Chondrocyte (in vitro differentiated cells): Measurements from ENCODE around the gene CCNL2. TPM values are rescaled to one million over a fixed set of nuclear protein-coding genes. Genes with fewer than 3 reads are reported as not detected.

Experiments used
- DNase-seq: peaks from one replicate; pipeline ENCODE4 v3.0.0; 2021; ENCODE audit warnings: mixed read lengths, low spot score
- H3K27ac Mint-ChIP-seq: one replicate; pipeline ENCODE4 v1.8.0; 2021; ENCODE audit warnings: mild to moderate bottlenecking, moderate library complexity, mixed read lengths; ENCODE audit not compliant: unreplicated experiment
- H3K27me3 Mint-ChIP-seq: 2 replicates; pipeline ENCODE4 v1.8.0; 2021; ENCODE audit warnings: low read depth, mixed read lengths
- H3K36me3 Mint-ChIP-seq: 2 replicates; pipeline ENCODE4 v1.8.0; 2021; ENCODE audit warnings: low read depth, mixed read lengths
- H3K4me1 Mint-ChIP-seq: 2 replicates; pipeline ENCODE4 v1.8.0; 2021; ENCODE audit warnings: low read depth, mild to moderate bottlenecking, mixed read lengths
- H3K4me3 Mint-ChIP-seq: one replicate; pipeline ENCODE4 v1.8.0; 2021; ENCODE audit warnings: mild to moderate bottlenecking, moderate library complexity, mixed read lengths; ENCODE audit not compliant: unreplicated experiment
- H3K9me3 Mint-ChIP-seq: 2 replicates; pipeline ENCODE4 v1.8.0; 2021; ENCODE audit warnings: low read depth, mixed read lengths
- microRNA-seq: library from miRNA; unstranded; fragments of <30 nt; microRNA quantifications from one replicate; pipeline ENCODE4 v1.2.0, GENCODE V29; 2020; ENCODE audit warnings: borderline number of aligned reads
- total RNA-seq: library from RNA; stranded (reverse); gene quantifications from 3 replicates; pipeline ENCODE4 v1.2.1, GENCODE V29; 2021
- TF ChIP-seq, protein P1 (sequence below): fragments of 200-600 bp; sonication (generic); IDR thresholded peaks from 2 replicates; pipeline ENCODE4 v1.5.0; 2021; ENCODE audit warnings: antibody characterized with exemption, mild to moderate bottlenecking, moderate library complexity

The CCNL2 gene
- total RNA-seq, 1 donor from 2014 or later, result 161 TPM

DNA sequence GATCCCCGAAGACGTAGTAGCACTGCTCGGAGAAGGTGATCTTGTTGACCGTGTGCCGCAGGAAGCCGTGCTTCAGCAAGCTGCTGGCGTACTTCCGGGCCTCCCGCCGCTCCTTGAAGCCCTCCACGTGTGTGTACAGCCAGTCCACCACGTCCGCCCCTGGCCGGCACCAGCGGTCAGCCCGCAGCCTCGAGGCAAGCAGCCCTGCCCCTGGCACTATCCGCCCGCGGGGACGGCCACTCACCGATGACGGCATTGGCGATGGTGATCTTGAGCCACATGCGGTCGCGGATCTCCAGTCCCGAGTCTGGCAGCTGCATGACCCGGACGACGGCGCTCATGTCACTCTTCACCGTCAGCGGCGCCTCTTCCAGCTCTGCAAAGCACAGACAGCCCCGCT is 60.9 kb downstream of the CCNL2 start:
- Mint-ChIP-seq H3K9me3 (no peaks in the 10 kb centered on the region), H3K4me3 (no peak overlapping the region), H3K27me3 (no peaks in the 10 kb centered on the region), H3K36me3 (peaks cover 3% of the 10 kb centered on the region), H3K27ac (no peak overlapping the region), H3K4me1 (no peaks in the 10 kb centered on the region)
- no peak for DNase-seq
- TF ChIP-seq, protein P1, sequence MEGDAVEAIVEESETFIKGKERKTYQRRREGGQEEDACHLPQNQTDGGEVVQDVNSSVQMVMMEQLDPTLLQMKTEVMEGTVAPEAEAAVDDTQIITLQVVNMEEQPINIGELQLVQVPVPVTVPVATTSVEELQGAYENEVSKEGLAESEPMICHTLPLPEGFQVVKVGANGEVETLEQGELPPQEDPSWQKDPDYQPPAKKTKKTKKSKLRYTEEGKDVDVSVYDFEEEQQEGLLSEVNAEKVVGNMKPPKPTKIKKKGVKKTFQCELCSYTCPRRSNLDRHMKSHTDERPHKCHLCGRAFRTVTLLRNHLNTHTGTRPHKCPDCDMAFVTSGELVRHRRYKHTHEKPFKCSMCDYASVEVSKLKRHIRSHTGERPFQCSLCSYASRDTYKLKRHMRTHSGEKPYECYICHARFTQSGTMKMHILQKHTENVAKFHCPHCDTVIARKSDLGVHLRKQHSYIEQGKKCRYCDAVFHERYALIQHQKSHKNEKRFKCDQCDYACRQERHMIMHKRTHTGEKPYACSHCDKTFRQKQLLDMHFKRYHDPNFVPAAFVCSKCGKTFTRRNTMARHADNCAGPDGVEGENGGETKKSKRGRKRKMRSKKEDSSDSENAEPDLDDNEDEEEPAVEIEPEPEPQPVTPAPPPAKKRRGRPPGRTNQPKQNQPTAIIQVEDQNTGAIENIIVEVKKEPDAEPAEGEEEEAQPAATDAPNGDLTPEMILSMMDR, result no peak

DNA sequence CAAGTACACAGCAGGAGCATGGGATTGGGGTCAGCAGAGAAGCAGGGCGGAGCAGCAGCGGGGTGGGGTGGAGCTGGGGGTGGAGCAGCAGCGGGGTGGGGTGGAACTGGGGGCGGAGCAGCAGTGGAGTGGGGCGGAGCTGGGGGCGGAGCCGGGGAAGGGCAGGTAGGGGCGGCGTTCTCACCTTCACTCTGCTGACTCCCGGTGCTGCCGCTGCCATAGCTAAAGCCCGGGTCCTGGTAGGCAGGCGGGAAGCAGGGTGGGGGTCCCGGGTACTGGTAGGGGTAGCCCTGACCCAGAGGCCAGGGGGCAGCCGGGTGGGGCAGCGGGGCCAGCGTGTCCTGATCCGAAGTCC is 61.4 kb downstream of the CCNL2 start:
- TF ChIP-seq, protein P1, result no peak
- Mint-ChIP-seq H3K9me3 (no peaks in the 10 kb centered on the region), H3K27me3 (no peaks in the 10 kb centered on the region), H3K4me1 (no peaks in the 10 kb centered on the region), H3K4me3 (no peak overlapping the region), H3K36me3 (peaks cover 3% of the 10 kb centered on the region), H3K27ac (no peak overlapping the region)
- no peak for DNase-seq

DNA sequence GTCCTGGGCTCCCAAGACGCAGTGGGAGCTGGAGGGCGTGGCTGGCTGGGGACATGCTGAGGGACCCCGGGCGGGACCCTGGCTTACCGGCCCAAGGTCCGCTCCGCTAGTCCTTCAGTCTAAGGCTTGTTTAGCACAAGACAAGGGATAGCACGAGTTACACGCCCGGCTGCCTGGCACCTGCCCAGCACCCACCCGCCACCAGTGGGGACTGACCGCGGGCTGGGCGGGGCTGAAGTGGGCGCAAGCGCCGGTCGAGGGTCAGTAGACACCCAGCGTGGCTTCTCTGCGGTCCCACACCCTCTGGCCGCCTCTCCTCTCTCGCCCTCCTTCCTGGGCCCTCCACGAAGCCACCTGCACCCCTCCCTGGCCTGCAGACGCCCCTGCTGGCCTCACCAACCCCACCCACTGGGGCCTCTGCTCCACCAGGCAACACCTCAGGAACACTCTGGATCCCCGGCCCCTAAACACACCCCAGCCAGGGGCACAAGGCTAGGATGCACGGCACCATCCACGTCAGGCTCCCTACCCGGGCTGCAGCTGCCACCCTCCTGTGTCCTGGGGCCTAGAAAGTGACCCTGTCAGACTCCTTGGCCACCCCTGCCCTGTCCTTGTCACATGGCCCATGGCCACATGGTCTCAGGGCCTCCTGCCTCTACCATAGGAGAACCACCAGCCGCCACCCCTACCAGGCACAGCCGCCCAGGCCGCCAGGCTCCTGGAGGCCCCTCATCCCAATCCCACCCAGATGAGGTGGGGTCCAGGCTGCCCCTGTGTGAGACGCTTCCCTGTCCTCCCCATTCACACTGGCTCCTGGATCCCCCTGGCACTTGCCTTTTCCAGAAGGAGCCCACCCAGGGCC is 62.0 kb downstream of the CCNL2 start:
- TF ChIP-seq, protein P1, result no peak
- Mint-ChIP-seq H3K4me1 (no peaks in the 10 kb centered on the region), H3K27ac (no peak overlapping the region), H3K4me3 (no peak overlapping the region), H3K36me3 (peaks cover 3% of the 10 kb centered on the region), H3K9me3 (no peaks in the 10 kb centered on the region), H3K27me3 (no peaks in the 10 kb centered on the region)
- DNase-seq, result no peak

DNA sequence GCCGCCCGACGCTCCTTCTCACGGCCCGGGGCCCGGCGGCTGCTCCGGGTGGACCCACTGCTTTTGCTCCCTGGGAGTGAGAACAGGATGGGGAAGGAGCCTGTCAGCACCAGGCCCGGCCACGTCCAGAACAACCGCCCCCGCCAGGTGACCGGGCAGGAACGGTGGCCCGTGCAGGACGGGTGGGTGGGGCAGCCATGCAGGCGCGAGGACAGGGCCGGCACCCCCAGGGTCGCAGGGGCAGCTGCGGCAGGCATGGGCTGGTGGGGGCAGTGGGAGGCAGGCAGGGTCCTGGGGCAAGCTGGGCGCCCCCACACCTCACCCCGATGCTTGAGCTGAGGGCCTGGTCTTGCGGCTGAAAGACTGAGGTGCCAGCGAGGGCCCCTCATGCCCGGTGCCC is 62.7 kb downstream of the CCNL2 start:
- no peak overlapping the region for H3K4me3 Mint-ChIP-seq
- no peaks in the 10 kb centered on the region for H3K27me3 Mint-ChIP-seq
- DNase-seq, result no peak
- peaks cover 3% of the 10 kb centered on the region for H3K36me3 Mint-ChIP-seq
- TF ChIP-seq, protein P1, result no peak
- H3K4me1 Mint-ChIP-seq, result no peaks in the 10 kb centered on the region
- H3K9me3 Mint-ChIP-seq, result no peaks in the 10 kb centered on the region
- H3K27ac Mint-ChIP-seq, result no peak overlapping the region

DNA sequence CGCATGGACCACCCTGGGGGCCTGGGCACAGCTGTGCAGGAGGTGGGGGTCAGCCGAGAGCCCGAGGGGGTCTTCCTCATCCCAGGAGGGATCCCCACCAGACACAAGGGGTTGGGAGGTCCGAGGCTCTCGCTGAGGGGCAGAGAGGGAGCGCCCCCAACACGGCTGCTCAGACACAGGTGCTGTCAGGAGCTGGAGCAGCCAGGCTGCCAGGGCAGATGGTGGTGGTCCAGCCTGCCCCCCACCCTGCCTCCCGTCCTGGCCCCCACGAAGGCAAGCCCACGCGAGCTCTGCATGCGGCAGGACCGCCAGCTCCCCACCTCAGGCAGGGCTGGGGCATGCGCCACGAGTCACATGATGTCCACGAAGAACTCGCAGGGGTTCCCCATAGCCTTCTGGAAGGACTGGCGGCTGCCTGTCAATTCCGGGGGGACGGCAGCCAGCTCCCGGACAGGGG is 63.3 kb downstream of the CCNL2 start:
- Mint-ChIP-seq H3K27me3 (no peaks in the 10 kb centered on the region), H3K27ac (no peak overlapping the region), H3K4me1 (peaks cover 5% of the 10 kb centered on the region)

More for the DNA sequence above, 63.3 kb downstream of the CCNL2 start:
- no peaks in the 10 kb centered on the region for H3K9me3 Mint-ChIP-seq
- peaks cover 3% of the 10 kb centered on the region for H3K36me3 Mint-ChIP-seq
- H3K4me3 Mint-ChIP-seq, result no peak overlapping the region
- DNase-seq, result no peak
- TF ChIP-seq, protein P1, result no peak

Small RNA genes within 50 kb of the gene (microRNA-seq; reads per million reads assigned to microRNA genes)
- gene MIR6808, result not detected

Other genes starting within 250 kb of the CCNL2 start
- gene TTLL10, start 225.5 kb downstream of the CCNL2 start, total RNA-seq, result not detected in 3 replicates
- not detected in 3 replicates for gene TNFRSF18, start 192.7 kb downstream of the CCNL2 start, total RNA-seq
- gene TNFRSF4, start 185.2 kb downstream of the CCNL2 start, total RNA-seq, result 0.24 to 0.59 TPM in 2 of 3 replicates, not detected in the other
- gene SDF4, start 167.3 kb downstream of the CCNL2 start, total RNA-seq, result 164 to 191 TPM (median 165 TPM) in 3 replicates
- 37.4 to 39.6 TPM (median 39.6 TPM) in 3 replicates for gene B3GALT6, start 167.1 kb downstream of the CCNL2 start, total RNA-seq
- 1.3 to 2.1 TPM (median 1.7 TPM) in 3 replicates for gene C1QTNF12, start 152.6 kb downstream of the CCNL2 start, total RNA-seq
- gene UBE2J2, start 125.5 kb downstream of the CCNL2 start, total RNA-seq, result 49.2 to 57.5 TPM (median 52.0 TPM) in 3 replicates
- gene SCNN1D, start 118.9 kb downstream of the CCNL2 start, total RNA-seq, result 6.6 to 7.4 TPM (median 6.7 TPM) in 3 replicates
- 51.9 to 77.5 TPM (median 57.5 TPM) in 3 replicates for gene ACAP3, start 91.4 kb downstream of the CCNL2 start, total RNA-seq
- gene PUSL1, start 90.7 kb downstream of the CCNL2 start, total RNA-seq, result 21.6 to 22.3 TPM (median 22.1 TPM) in 3 replicates
- gene INTS11, start 74.7 kb downstream of the CCNL2 start, total RNA-seq, result 67.3 to 87.0 TPM (median 73.8 TPM) in 3 replicates
- gene CPTP, start 74.5 kb downstream of the CCNL2 start, total RNA-seq, result 19.4 to 23.3 TPM (median 23.1 TPM) in 3 replicates
- 0.28 to 0.68 TPM (median 0.37 TPM) in 3 replicates for gene TAS1R3, start 68.1 kb downstream of the CCNL2 start, total RNA-seq
- gene DVL1, start 49.9 kb downstream of the CCNL2 start, total RNA-seq, result 59.6 to 66.5 TPM (median 59.9 TPM) in 3 replicates
- 154 to 238 TPM (median 158 TPM) in 3 replicates for gene MXRA8, start 40.8 kb downstream of the CCNL2 start, total RNA-seq
- gene AURKAIP1, start 24.1 kb downstream of the CCNL2 start, total RNA-seq, result 86.8 to 128 TPM (median 89.0 TPM) in 3 replicates
- gene MRPL20, start 8.0 kb upstream of the CCNL2 start, total RNA-seq, result 69.2 to 95.3 TPM (median 75.7 TPM) in 3 replicates
- gene ANKRD65, start 21.9 kb upstream of the CCNL2 start, total RNA-seq, result not detected in 3 replicates
- 12.5 to 27.2 TPM (median 24.3 TPM) in 3 replicates for gene VWA1, start 36.4 kb upstream of the CCNL2 start, total RNA-seq
- 0.75 to 1.4 TPM (median 1.3 TPM) in 3 replicates for gene ATAD3C, start 50.4 kb upstream of the CCNL2 start, total RNA-seq
- 24.3 to 31.9 TPM (median 24.7 TPM) in 3 replicates for gene ATAD3B, start 72.4 kb upstream of the CCNL2 start, total RNA-seq
- gene ATAD3A, start 112.8 kb upstream of the CCNL2 start, total RNA-seq, result 29.9 to 39.6 TPM (median 34.6 TPM) in 3 replicates
- 3.6 to 6.1 TPM (median 5.8 TPM) in 3 replicates for gene TMEM240, start 141.3 kb upstream of the CCNL2 start, total RNA-seq
- gene SSU72, start 175.5 kb upstream of the CCNL2 start, total RNA-seq, result 99.7 to 129 TPM (median 100 TPM) in 3 replicates
- 23.3 to 32.6 TPM (median 24.8 TPM) in 3 replicates for gene FNDC10, start 200.8 kb upstream of the CCNL2 start, total RNA-seq
- 73.8 to 86.7 TPM (median 76.4 TPM) in 3 replicates for gene MIB2, start 216.2 kb upstream of the CCNL2 start, total RNA-seq
- gene MMP23B, start 232.8 kb upstream of the CCNL2 start, total RNA-seq, result 18.3 to 71.4 TPM (median 68.7 TPM) in 3 replicates